Colonic mucosa (tissue), 4 donors: ENCODE measurements around the gene PSMB8. TPM values are rescaled to one million over a fixed set of nuclear protein-coding genes. Genes with fewer than 3 reads are reported as not detected.

Experiments used
- DNase-seq: peaks from one replicate; pipeline ENCODE4 v3.0.0-alpha.2; 2020
- H3K27ac ChIP-seq: fragments of 200-600 bp; one replicate; pipeline ENCODE4 v1.8.0; 2021
- H3K27me3 ChIP-seq: fragments of 200-600 bp; one replicate; pipeline ENCODE4 v1.8.0; 2021
- H3K36me3 ChIP-seq: fragments of 200-600 bp; one replicate; pipeline ENCODE4 v1.8.0; 2021
- H3K4me1 ChIP-seq: fragments of 200-600 bp; one replicate; pipeline ENCODE4 v1.8.0; 2021; ENCODE audit warnings: mild to moderate bottlenecking
- H3K4me3 ChIP-seq: fragments of 200-600 bp; one replicate; pipeline ENCODE4 v1.8.0; 2021
- H3K9ac ChIP-seq, 2 donors: one replicate each; pipeline ENCODE4 v1.7.0; 2013; ENCODE audit warnings: control low read depth in 2 of 2, low read depth in 2 of 2, low read length in 2 of 2
- H3K9me3 ChIP-seq: fragments of 200-600 bp; one replicate; pipeline ENCODE4 v1.8.0; 2021
- CTCF ChIP-seq: fragments of 200-600 bp; IDR thresholded peaks from one replicate; pipeline ENCODE4 v1.8.0; 2022; ENCODE audit warnings: antibody characterized with exemption, mild to moderate bottlenecking
- intact Hi-C: fragments of 100-400 bp; cut with DNase I; formaldehyde crosslinking; loops from one replicate; pipeline ENCODE4 v1.14.1; 2022
- total RNA-seq, 2 donors: library from RNA; stranded (reverse); fragmentation: NEBNext Ultra II Directional in 1 of 2; extraction: Animal tissue kit (Norgen Biotek cat#: 25700) in 1 of 2; gene quantifications; one replicate each; pipeline ENCODE4 v1.2.1, GENCODE V29; 2021
- donor health status: healthy.
- donor health status: DM: no; HTN: no; CAD: no.
- donor health status: DM: no; HTN: no; CAD: no.

The PSMB8 gene
- total RNA-seq, 2 donors from 2014 or later, result 152 to 154 TPM

- no peaks in the 10 kb centered on the region for H3K9me3 ChIP-seq
- no peak overlapping the region for H3K27ac ChIP-seq
- H3K4me3 ChIP-seq, result peak overlapping the region; percentile 97
- intact Hi-C loops, result loop anchor here (2.0 kb wide), 1 partner anchor 17 kb away; the partner anchor contains the start of gene TAP2
- no peak overlapping the region for H3K9ac ChIP-seq
- H3K27me3 ChIP-seq, result no peaks in the 10 kb centered on the region
- TF ChIP-seq CTCF, result no peak
- DNase-seq, result no peak
- peaks cover 16% of the 10 kb centered on the region for H3K36me3 ChIP-seq
- H3K4me1 ChIP-seq, result peaks cover 10% of the 10 kb centered on the region
Measured at GRCh38 chr6:32855467-32856174, 11.8 kb upstream of the PSMB8 start.

- Histone ChIP-seq H3K9me3 (no peaks in the 10 kb centered on the region), H3K9ac (peak overlapping the region; percentile 99 to 100), H3K36me3 (peaks cover 23% of the 10 kb centered on the region), H3K4me1 (peaks cover 10% of the 10 kb centered on the region), H3K27ac (peak overlapping the region; percentile 100), H3K4me3 (peak overlapping the region; percentile 97), H3K27me3 (no peaks in the 10 kb centered on the region)
- DNase-seq, result peak; percentile 71
- intact Hi-C loops, result loop anchor here (2.0 kb wide), 1 partner anchor 16 kb away; the partner anchor contains the start of gene TAP2
- no peak for TF ChIP-seq CTCF
Measured at GRCh38 chr6:32854376-32855178, 10.7 kb upstream of the PSMB8 start.

DNA sequence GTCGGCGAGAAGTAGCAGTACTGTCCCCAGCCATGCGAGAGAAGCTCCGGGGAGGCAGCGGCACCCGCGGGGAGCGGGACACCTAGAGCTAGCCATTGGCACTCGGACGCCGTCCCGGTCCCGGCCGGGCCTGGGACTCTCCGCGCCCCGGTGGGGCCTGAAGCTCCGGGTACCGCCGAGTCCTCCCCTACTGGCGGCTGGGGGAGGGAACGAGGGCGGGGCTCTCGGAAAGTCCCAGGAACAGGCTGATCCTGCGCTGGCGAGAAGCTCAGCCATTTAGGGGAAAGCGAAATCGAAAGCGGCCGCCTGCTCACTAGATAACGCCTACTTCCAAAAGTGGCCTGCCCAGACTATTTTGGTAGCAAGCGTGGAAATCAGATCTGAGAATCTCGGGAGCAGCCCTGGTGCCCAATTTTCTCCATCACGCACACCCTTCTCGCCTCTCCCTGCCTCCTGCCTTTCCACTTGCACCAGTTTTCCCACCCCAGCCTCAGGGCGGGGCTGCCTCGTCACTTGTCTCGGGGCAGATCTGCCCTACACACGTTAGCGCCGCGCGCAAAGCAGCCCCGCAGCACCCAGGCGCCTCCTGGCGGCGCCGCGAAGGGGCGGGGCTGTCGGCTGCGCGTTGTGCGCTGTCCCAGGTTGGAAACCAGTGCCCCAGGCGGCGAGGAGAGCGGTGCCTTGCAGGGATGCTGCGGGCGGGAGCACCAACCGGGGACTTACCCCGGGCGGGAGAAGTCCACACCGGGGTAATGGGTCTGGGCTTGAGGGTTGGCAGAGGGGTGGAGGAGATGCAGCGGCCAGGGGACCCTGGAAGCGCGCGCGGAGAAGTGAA lies 9.9 kb upstream of the PSMB8 start, which contains the start of the genes PSMB9 and TAP1:
Gene PSMB9 (plus strand): TSS at position 652 of the 835 bp plus-strand sequence. CDS start 38 bp downstream, at position 690.
Gene TAP1 (minus strand): TSS at position 164 of the 835 bp plus-strand sequence. CDS start 68 bp downstream, at position 96.
- peak within 1 kb of the TSS; percentile 97 for H3K4me3 ChIP-seq
- no peaks in the 10 kb centered on the region for H3K9me3 ChIP-seq
- peak within 1 kb of the TSS; percentile 99 to 100 for H3K9ac ChIP-seq
- peaks cover 10% of the 10 kb centered on the region for H3K4me1 ChIP-seq
- TF ChIP-seq CTCF, result peak; percentile 68
- peak; percentile 96 for DNase-seq
- H3K27ac ChIP-seq, result peak within 1 kb of the TSS; percentile 100
- intact Hi-C loops, result loop anchor here (2.0 kb wide), 1 partner anchor 15 kb away; the partner anchor contains the start of gene TAP2
- peaks cover 19% of the 10 kb centered on the region for H3K36me3 ChIP-seq
- no peaks in the 10 kb centered on the region for H3K27me3 ChIP-seq

DNA sequence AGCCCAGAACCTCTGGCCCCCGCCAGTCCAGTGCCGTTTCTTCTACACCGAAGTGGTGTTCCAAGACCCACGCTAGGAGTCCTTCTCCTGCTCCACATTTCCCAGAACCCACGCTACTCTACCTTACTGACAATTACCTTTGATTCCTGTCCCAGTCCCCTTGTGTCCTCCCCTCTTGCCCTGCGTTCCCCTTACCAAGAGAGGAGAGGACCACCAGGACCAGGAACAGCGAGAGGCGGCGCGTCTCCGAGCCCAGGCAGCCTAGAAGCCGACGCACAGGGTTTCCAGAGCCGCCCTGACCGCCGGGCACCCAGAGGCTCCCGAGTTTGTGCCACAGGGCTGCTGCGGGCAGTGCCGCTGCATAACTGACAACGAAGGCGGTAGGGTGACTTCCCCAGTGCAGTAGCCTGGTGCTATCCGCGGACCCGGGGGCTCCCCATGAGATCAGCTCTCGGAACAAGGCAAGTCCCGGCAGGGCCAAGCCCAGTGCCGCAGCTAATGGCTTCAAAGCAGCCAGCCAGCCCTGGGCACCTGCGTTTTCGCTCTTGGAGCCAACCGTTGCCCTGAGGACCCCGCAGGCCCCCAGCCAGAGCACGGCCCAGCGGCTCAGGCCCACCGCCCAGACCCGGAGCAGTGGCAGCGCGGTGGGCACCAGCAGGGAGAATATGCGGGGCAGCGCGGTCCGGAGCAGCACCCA lies 9.1 kb upstream of the PSMB8 start:
- TF ChIP-seq CTCF, result no peak
- peak overlapping the region; percentile 97 for H3K4me3 ChIP-seq
- H3K36me3 ChIP-seq, result peaks cover 17% of the 10 kb centered on the region
- H3K9ac ChIP-seq, result peak overlapping the region; percentile 99 to 100
- intact Hi-C loops, result no loop called here
- no peaks in the 10 kb centered on the region for H3K9me3 ChIP-seq
- H3K27me3 ChIP-seq, result no peaks in the 10 kb centered on the region
- peak overlapping the region; percentile 100 for H3K27ac ChIP-seq
- H3K4me1 ChIP-seq, result peaks cover 10% of the 10 kb centered on the region
- DNase-seq, result peak; percentile 45
